ENCODE data around the gene CPT1A.

CPT1A gene

GRCh38 chr11:68711114-68711513 is 130.6 kb downstream of the CPT1A start:
- Histone ChIP-seq H3K9me3 (ENCODE audit: low read length) (no peaks in the 10 kb centered on the region), H3K36me3 (ENCODE audit: insufficient read depth, low read length) (no peaks in the 10 kb centered on the region), H3K27me3 (ENCODE audit: control insufficient read depth in 1 of 2, insufficient read depth in 2 of 2, low read length in 2 of 2) (peaks cover 0 to 5% of the 10 kb centered on the region in 2 donors), H3K4me3 (ENCODE audit: low read depth in 1 of 2, low read length in 2 of 2) (no peak overlapping the region), H3K27ac (ENCODE audit: low read depth, low read length) (no peak overlapping the region), H3K4me1 (ENCODE audit: insufficient read depth, low read length) (no peaks in the 10 kb centered on the region), H3K9ac (ENCODE audit: low read length) (no peak overlapping the region)

- no peaks in the 10 kb centered on the region for H3K9me3 ChIP-seq (ENCODE audit: low read length)
- H3K4me3 ChIP-seq (ENCODE audit: low read depth in 1 of 2, low read length in 2 of 2): no peak overlapping the region
- no peak overlapping the region for H3K27ac ChIP-seq (ENCODE audit: low read depth, low read length)
- H3K27me3 ChIP-seq (ENCODE audit: control insufficient read depth in 1 of 2, insufficient read depth in 2 of 2, low read length in 2 of 2): peaks cover 0 to 5% of the 10 kb centered on the region in 2 donors
- H3K9ac ChIP-seq (ENCODE audit: low read length): no peak overlapping the region
- no peaks in the 10 kb centered on the region for H3K4me1 ChIP-seq (ENCODE audit: insufficient read depth, low read length)
- no peaks in the 10 kb centered on the region for H3K36me3 ChIP-seq (ENCODE audit: insufficient read depth, low read length)
Measured at GRCh38 chr11:68710409-68710808, 131.3 kb downstream of the CPT1A start.

- H3K27me3 ChIP-seq (ENCODE audit: control insufficient read depth in 1 of 2, insufficient read depth in 2 of 2, low read length in 2 of 2): peaks cover 0 to 2% of the 10 kb centered on the region in 2 donors
- H3K4me3 ChIP-seq (ENCODE audit: low read depth in 1 of 2, low read length in 2 of 2): no peak overlapping the region
- no peaks in the 10 kb centered on the region for H3K4me1 ChIP-seq (ENCODE audit: insufficient read depth, low read length)
- no peak overlapping the region for H3K9ac ChIP-seq (ENCODE audit: low read length)
- H3K9me3 ChIP-seq (ENCODE audit: low read length): no peaks in the 10 kb centered on the region
- no peak overlapping the region for H3K27ac ChIP-seq (ENCODE audit: low read depth, low read length)
- H3K36me3 ChIP-seq (ENCODE audit: insufficient read depth, low read length): no peaks in the 10 kb centered on the region
Measured at GRCh38 chr11:68709062-68709461, 132.7 kb downstream of the CPT1A start.

- H3K4me1 ChIP-seq (ENCODE audit: insufficient read depth, low read length): no peaks in the 10 kb centered on the region
- no peak overlapping the region for H3K4me3 ChIP-seq (ENCODE audit: low read depth in 1 of 2, low read length in 2 of 2)
- H3K9me3 ChIP-seq (ENCODE audit: low read length): no peaks in the 10 kb centered on the region
- no peak overlapping the region for H3K27ac ChIP-seq (ENCODE audit: low read depth, low read length)
- H3K36me3 ChIP-seq (ENCODE audit: insufficient read depth, low read length): no peaks in the 10 kb centered on the region
- H3K9ac ChIP-seq (ENCODE audit: low read length): no peak overlapping the region
- H3K27me3 ChIP-seq (ENCODE audit: control insufficient read depth in 1 of 2, insufficient read depth in 2 of 2, low read length in 2 of 2): no peaks in the 10 kb centered on the region
Measured at GRCh38 chr11:68707527-68707926, 134.2 kb downstream of the CPT1A start.

- Histone ChIP-seq H3K4me3 (ENCODE audit: low read depth in 1 of 2, low read length in 2 of 2) (no peak overlapping the region), H3K9me3 (ENCODE audit: low read length) (no peaks in the 10 kb centered on the region), H3K4me1 (ENCODE audit: insufficient read depth, low read length) (no peaks in the 10 kb centered on the region)
Measured at GRCh38 chr11:68704887-68705286, 136.8 kb downstream of the CPT1A start.

More at GRCh38 chr11:68704887-68705286, 136.8 kb downstream of the CPT1A start:
- Histone ChIP-seq H3K36me3 (ENCODE audit: insufficient read depth, low read length) (no peaks in the 10 kb centered on the region), H3K27ac (ENCODE audit: low read depth, low read length) (no peak overlapping the region), H3K9ac (ENCODE audit: low read length) (no peak overlapping the region), H3K27me3 (ENCODE audit: control insufficient read depth in 1 of 2, insufficient read depth in 2 of 2, low read length in 2 of 2) (no peaks in the 10 kb centered on the region)

Measured in muscle layer of colon (tissue), 2 donors.